Measurements from ENCODE around the gene RTF2.

- TF ChIP-seq CTCF (IDR thresholded peaks at IDR 0.05): no peak
- no peak for TF ChIP-seq ZFP36 (IDR thresholded peaks at IDR 0.05; ENCODE audit: borderline replicate concordance, partially characterized antibody)
- TF ChIP-seq EP300 (IDR thresholded peaks at IDR 0.05): no peak
- no peak for TF ChIP-seq POLR2A (IDR thresholded peaks at IDR 0.05; ENCODE audit: low read length)
- TF ChIP-seq RFX5 (IDR thresholded peaks at IDR 0.05): no peak
- no peak for TF ChIP-seq USF2 (IDR thresholded peaks at IDR 0.05)
- no peak for TF ChIP-seq BHLHE40 (IDR thresholded peaks at IDR 0.05; ENCODE audit: low read depth, low read length)
- no peak for TF ChIP-seq MYC (IDR thresholded peaks at IDR 0.05; ENCODE audit: borderline replicate concordance, low read length)
- TF ChIP-seq MAFK (IDR thresholded peaks at IDR 0.05; ENCODE audit: partially characterized antibody): no peak
- no peak for TF ChIP-seq JUN (IDR thresholded peaks at IDR 0.05)
- TF ChIP-seq MAX (IDR thresholded peaks at IDR 0.05): no peak
- no peak for TF ChIP-seq GATA3 (IDR thresholded peaks at IDR 0.05; ENCODE audit: borderline replicate concordance)
- TF ChIP-seq RCOR1 (IDR thresholded peaks at IDR 0.05; ENCODE audit: low read depth, low read length): no peak
These were observed 27.9 kb upstream of the RTF2 start for GRCh38 chr20:56440346-56441007.

Data from A549 (cell line).